ENCODE results near the gene TESK2. TPM values are rescaled to one million over a fixed set of nuclear protein-coding genes. Genes with fewer than 3 reads are reported as not detected.

Gene TESK2
- total RNA-seq, 1 experiment from 2014 or later = 5.0 TPM

- intact Hi-C loops (cut with micrococcal nuclease) = no loop called here
- no peak overlapping the region for H3K27ac ChIP-seq (ENCODE audit: low read depth, low read length)
- RAD21 ChIA-PET (ENCODE audit: low non-redundant PET in 1 of 2, low total read pairs in 2 of 2, uncharacterized antibody in 2 of 2, unreplicated experiment in 2 of 2) = no interaction called here
- no peak for TF ChIP-seq EZH2phosphoT487 (IDR thresholded peaks at IDR 0.05; ENCODE audit: borderline replicate concordance)
- TF ChIP-seq RAD21 (IDR thresholded peaks at IDR 0.05; ENCODE audit: low read depth) = no peak
- no peak for TF ChIP-seq POLR2A (IDR thresholded peaks at IDR 0.05; ENCODE audit: borderline replicate concordance, extremely low read depth, insufficient read depth, insufficient read length)
- POLR2A ChIA-PET = no interaction called here
- H4K20me1 ChIP-seq (ENCODE audit: insufficient read depth) = no peaks in the 10 kb centered on the region
- H3K9ac ChIP-seq (ENCODE audit: low read length) = no peak overlapping the region
- CTCF ChIA-PET = no interaction called here
- H3K4me3 ChIP-seq (replicated peaks in 1 of 2; ENCODE audit: low read depth in 1 of 2, low read length in 2 of 2) = no peak overlapping the region
- no peak overlapping the region for H2AFZ ChIP-seq (ENCODE audit: low read depth, low read length, poor library complexity, severe bottlenecking)
- no peaks in the 10 kb centered on the region for H3K36me3 ChIP-seq (ENCODE audit: control insufficient read depth in 1 of 2, insufficient read depth in 2 of 2, low read length in 2 of 2)
- no peak for DNase-seq (ENCODE audit: low read depth, low spot score)
- ATAC-seq = no peak
- H3K4me1 ChIP-seq (ENCODE audit: control insufficient read depth in 1 of 2, insufficient read depth in 2 of 2, low read length in 2 of 2) = no peaks in the 10 kb centered on the region
- no peaks in the 10 kb centered on the region for H3K79me2 ChIP-seq (ENCODE audit: insufficient read depth, low read length)
- BruUV-seq (replicated peaks) = no TSS peak
- H3K4me2 ChIP-seq (ENCODE audit: low read length) = no peak overlapping the region
- H3K9me2 ChIP-seq (ENCODE audit: insufficient read depth) = no peaks in the 10 kb centered on the region
- no peaks in the 10 kb centered on the region for H3K27me3 ChIP-seq (ENCODE audit: insufficient read depth, low read length)
- no peaks in the 10 kb centered on the region for H3K9me3 ChIP-seq (ENCODE audit: control insufficient read depth in 1 of 2, insufficient read depth in 1 of 2, low read depth in 1 of 2, low read length in 2 of 2)
Measured at GRCh38 chr1:45370575-45370974, 120.4 kb downstream of the TESK2 start.

DNA sequence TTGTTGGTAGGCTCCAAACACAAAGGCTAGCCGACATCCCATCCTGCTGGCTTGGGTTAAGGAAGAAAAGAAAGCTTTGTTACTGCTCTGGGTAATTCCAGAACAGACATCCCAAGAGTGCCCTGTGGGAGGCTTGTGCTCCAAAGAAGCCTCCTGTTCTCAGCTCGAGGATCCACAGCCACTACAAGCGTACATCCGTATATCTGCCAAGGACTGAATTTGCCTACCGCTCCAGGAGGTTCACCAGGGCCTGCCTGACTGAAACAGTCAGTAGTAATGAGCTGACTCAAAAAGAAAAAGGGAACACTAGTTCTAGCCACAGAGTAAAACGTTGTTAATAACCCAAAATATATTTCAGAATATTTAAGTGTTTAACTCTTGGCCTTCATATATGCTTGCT, 125.9 kb downstream of the TESK2 start:
- ChIA-PET POLR2A (no interaction called here), CTCF (no interaction called here), RAD21 (ENCODE audit: low non-redundant PET in 1 of 2, low total read pairs in 2 of 2, uncharacterized antibody in 2 of 2, unreplicated experiment in 2 of 2) (no interaction called here)
- H3K9me3 ChIP-seq (ENCODE audit: control insufficient read depth in 1 of 2, insufficient read depth in 1 of 2, low read depth in 1 of 2, low read length in 2 of 2) = no peaks in the 10 kb centered on the region
- intact Hi-C loops (cut with micrococcal nuclease) = no loop called here
- no peak for ATAC-seq
- TF ChIP-seq, protein P1, sequence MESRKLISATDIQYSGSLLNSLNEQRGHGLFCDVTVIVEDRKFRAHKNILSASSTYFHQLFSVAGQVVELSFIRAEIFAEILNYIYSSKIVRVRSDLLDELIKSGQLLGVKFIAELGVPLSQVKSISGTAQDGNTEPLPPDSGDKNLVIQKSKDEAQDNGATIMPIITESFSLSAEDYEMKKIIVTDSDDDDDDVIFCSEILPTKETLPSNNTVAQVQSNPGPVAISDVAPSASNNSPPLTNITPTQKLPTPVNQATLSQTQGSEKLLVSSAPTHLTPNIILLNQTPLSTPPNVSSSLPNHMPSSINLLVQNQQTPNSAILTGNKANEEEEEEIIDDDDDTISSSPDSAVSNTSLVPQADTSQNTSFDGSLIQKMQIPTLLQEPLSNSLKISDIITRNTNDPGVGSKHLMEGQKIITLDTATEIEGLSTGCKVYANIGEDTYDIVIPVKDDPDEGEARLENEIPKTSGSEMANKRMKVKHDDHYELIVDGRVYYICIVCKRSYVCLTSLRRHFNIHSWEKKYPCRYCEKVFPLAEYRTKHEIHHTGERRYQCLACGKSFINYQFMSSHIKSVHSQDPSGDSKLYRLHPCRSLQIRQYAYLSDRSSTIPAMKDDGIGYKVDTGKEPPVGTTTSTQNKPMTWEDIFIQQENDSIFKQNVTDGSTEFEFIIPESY (IDR thresholded peaks at IDR 0.05; ENCODE audit: extremely low read depth, insufficient replicate concordance, low read length) = no peak
- no peak for TF ChIP-seq MAX (IDR thresholded peaks at IDR 0.05)
- TF ChIP-seq RAD21 (IDR thresholded peaks at IDR 0.05; ENCODE audit: low read depth) = no peak
- no peak for TF ChIP-seq ZFX (IDR thresholded peaks at IDR 0.05)
- no peak for TF ChIP-seq TCF7L2 (IDR thresholded peaks at IDR 0.05; ENCODE audit: borderline replicate concordance, extremely low read depth, insufficient read depth, insufficient read length)
- H3K4me1 ChIP-seq (ENCODE audit: control insufficient read depth in 1 of 2, insufficient read depth in 2 of 2, low read length in 2 of 2) = peaks cover 0 to under 1% of the 10 kb centered on the region in 2 experiments; a peak in 1 of 4 replicates
- H4K20me1 ChIP-seq (ENCODE audit: insufficient read depth) = no peaks in the 10 kb centered on the region
- H3K4me2 ChIP-seq (ENCODE audit: low read length) = no peak overlapping the region
- H3K9me2 ChIP-seq (ENCODE audit: insufficient read depth) = no peaks in the 10 kb centered on the region
- H3K79me2 ChIP-seq (ENCODE audit: insufficient read depth, low read length) = no peaks in the 10 kb centered on the region
- no peak overlapping the region for H3K4me3 ChIP-seq (replicated peaks in 1 of 2; ENCODE audit: low read depth in 1 of 2, low read length in 2 of 2)
- DNase-seq (ENCODE audit: low read depth, low spot score) = no peak
- no peaks in the 10 kb centered on the region for H3K36me3 ChIP-seq (ENCODE audit: control insufficient read depth in 1 of 2, insufficient read depth in 2 of 2, low read length in 2 of 2)
- no TSS peak for BruUV-seq (replicated peaks)
- no peak overlapping the region for H2AFZ ChIP-seq (ENCODE audit: low read depth, low read length, poor library complexity, severe bottlenecking)
- no peak overlapping the region for H3K27ac ChIP-seq (ENCODE audit: low read depth, low read length)
- H3K27me3 ChIP-seq (ENCODE audit: insufficient read depth, low read length) = no peaks in the 10 kb centered on the region
- H3K9ac ChIP-seq (ENCODE audit: low read length) = no peak overlapping the region
